Measurements from ENCODE around the gene SNTG2. TPM values are rescaled to one million over a fixed set of nuclear protein-coding genes. Genes with fewer than 3 reads are reported as not detected.
"Not testable (repeated sequence)": the region's sequence is repeated elsewhere in the genome, so short reads cannot be mapped to it uniquely, and the experiment has no call there.

The SNTG2 gene
- total RNA-seq, 1 donor from 2014 or later: 1.9 TPM

- Histone ChIP-seq H3K36me3 (ENCODE audit: insufficient read depth, low read length) (no peaks in the 10 kb centered on the region), H3K4me3 (ENCODE audit: insufficient read depth, low read depth, low read length) (no peak overlapping the region), H3K27me3 (ENCODE audit: insufficient read depth, low read length) (no peaks in the 10 kb centered on the region), H3K79me2 (ENCODE audit: insufficient read depth, low read length) (no peaks in the 10 kb centered on the region), H3K9me3 (ENCODE audit: insufficient read depth, low read depth, low read length) (no peaks in the 10 kb centered on the region), H3K9ac (ENCODE audit: low read length) (no peak overlapping the region), H3K27ac (ENCODE audit: low read depth, low read length) (no peak overlapping the region), H3K4me1 (ENCODE audit: insufficient read depth, low read length) (no peaks in the 10 kb centered on the region), H3K4me2 (ENCODE audit: low read length) (no peak overlapping the region), H4K20me1 (ENCODE audit: insufficient read depth, low read length) (no peaks in the 10 kb centered on the region), H2AFZ (ENCODE audit: low read depth, low read length) (no peak overlapping the region)
- no peak overlapping the region for H3K27ac Mint-ChIP-seq (ENCODE audit: unreplicated experiment)
- H3K4me3 Mint-ChIP-seq (ENCODE audit: unreplicated experiment): no peak overlapping the region
- TF ChIP-seq EZH2 (IDR thresholded peaks at IDR 0.05; ENCODE audit: insufficient read depth, low read length): no peak
- H3K9me3 Mint-ChIP-seq (ENCODE audit: unreplicated experiment): no peaks in the 10 kb centered on the region
- no peaks in the 10 kb centered on the region for H3K27me3 Mint-ChIP-seq (ENCODE audit: low read depth, unreplicated experiment)
- DNase-seq (ENCODE audit: low read depth): no peak
- H3K36me3 Mint-ChIP-seq (ENCODE audit: low read depth, unreplicated experiment): peaks cover 4% of the 10 kb centered on the region
- FAIRE-seq: no peak
- peaks cover 2% of the 10 kb centered on the region for H3K4me1 Mint-ChIP-seq (ENCODE audit: low read depth, unreplicated experiment)
Measured at GRCh38 chr2:1101982-1102590, 151.4 kb downstream of the SNTG2 start.

- DNase-seq (ENCODE audit: low read depth) (no peak), FAIRE-seq (no peak)
- no peaks in the 10 kb centered on the region for H3K9me3 Mint-ChIP-seq (ENCODE audit: unreplicated experiment)
- TF ChIP-seq CTCF (IDR thresholded peaks at IDR 0.05; ENCODE audit: insufficient read depth, low read depth, low read length) (no peak), EZH2 (IDR thresholded peaks at IDR 0.05; ENCODE audit: insufficient read depth, low read length) (no peak)
- no peaks in the 10 kb centered on the region for H3K27me3 Mint-ChIP-seq (ENCODE audit: low read depth, unreplicated experiment)
- H3K9ac ChIP-seq (ENCODE audit: low read length): no peak overlapping the region
- no peak overlapping the region for H3K4me3 Mint-ChIP-seq (ENCODE audit: unreplicated experiment)
- no peak overlapping the region for H3K27ac ChIP-seq (ENCODE audit: low read depth, low read length)
- no peaks in the 10 kb centered on the region for H3K4me1 ChIP-seq (ENCODE audit: insufficient read depth, low read length)
- no peak overlapping the region for H3K27ac Mint-ChIP-seq (ENCODE audit: unreplicated experiment)
- no peaks in the 10 kb centered on the region for H3K9me3 ChIP-seq (ENCODE audit: insufficient read depth, low read depth, low read length)
- no peaks in the 10 kb centered on the region for H3K36me3 ChIP-seq (ENCODE audit: insufficient read depth, low read length)
- H3K36me3 Mint-ChIP-seq (ENCODE audit: low read depth, unreplicated experiment): peaks cover 4% of the 10 kb centered on the region
- no peak overlapping the region for H2AFZ ChIP-seq (ENCODE audit: low read depth, low read length)
- H3K4me2 ChIP-seq (ENCODE audit: low read length): no peak overlapping the region
- no peaks in the 10 kb centered on the region for H4K20me1 ChIP-seq (ENCODE audit: insufficient read depth, low read length)
- no peaks in the 10 kb centered on the region for H3K4me1 Mint-ChIP-seq (ENCODE audit: low read depth, unreplicated experiment)
- H3K4me3 ChIP-seq (ENCODE audit: insufficient read depth, low read depth, low read length): no peak overlapping the region
- no peaks in the 10 kb centered on the region for H3K79me2 ChIP-seq (ENCODE audit: insufficient read depth, low read length)
- H3K27me3 ChIP-seq (ENCODE audit: insufficient read depth, low read length): no peaks in the 10 kb centered on the region
Measured at GRCh38 chr2:1104364-1104763, 153.7 kb downstream of the SNTG2 start.

- not testable (repeated sequence) for H3K36me3 ChIP-seq (ENCODE audit: insufficient read depth, low read length); H3K79me2 ChIP-seq (ENCODE audit: insufficient read depth, low read length); H4K20me1 ChIP-seq (ENCODE audit: insufficient read depth, low read length); H3K27ac Mint-ChIP-seq (ENCODE audit: unreplicated experiment); H3K4me1 Mint-ChIP-seq (ENCODE audit: low read depth, unreplicated experiment); FAIRE-seq; DNase-seq (ENCODE audit: low read depth); H3K36me3 Mint-ChIP-seq (ENCODE audit: low read depth, unreplicated experiment); H3K9me3 ChIP-seq (ENCODE audit: insufficient read depth, low read depth, low read length); H3K27me3 ChIP-seq (ENCODE audit: insufficient read depth, low read length); H2AFZ ChIP-seq (ENCODE audit: low read depth, low read length); H3K9ac ChIP-seq (ENCODE audit: low read length); H3K4me3 Mint-ChIP-seq (ENCODE audit: unreplicated experiment); H3K4me2 ChIP-seq (ENCODE audit: low read length); H3K9me3 Mint-ChIP-seq (ENCODE audit: unreplicated experiment); H3K4me1 ChIP-seq (ENCODE audit: insufficient read depth, low read length); H3K4me3 ChIP-seq (ENCODE audit: insufficient read depth, low read depth, low read length); H3K27me3 Mint-ChIP-seq (ENCODE audit: low read depth, unreplicated experiment); H3K27ac ChIP-seq (ENCODE audit: low read depth, low read length)
Measured at GRCh38 chr2:1106344-1106743, 155.7 kb downstream of the SNTG2 start.
